CD14-positive monocyte (primary cell): ENCODE results near the gene SLC25A28. TPM values are rescaled to one million over a fixed set of nuclear protein-coding genes. Genes with fewer than 3 reads are reported as not detected.

Experiments used
- DNase-seq, 3 donors: peaks; one replicate each; pipeline ENCODE4 v3.0.0-alpha.2; 2011 to 2022
- H2AFZ ChIP-seq: 2 replicates; pipeline ENCODE4 v1.6.0; 2012; ENCODE audit warnings: mild to moderate bottlenecking, low read depth, low read length, inconsistent platforms; ENCODE audit not compliant: insufficient read depth, poor library complexity, severe bottlenecking
- H3K27ac ChIP-seq, 2 donors: 1 replicate in 1 of 2; 2 replicates in 1 of 2; pipeline ENCODE4 v1.5.1; 2012 to 2013; ENCODE audit warnings: low read length in 2 of 2, control low read depth in 1 of 2, inconsistent platforms in 1 of 2, low read depth in 1 of 2, mild to moderate bottlenecking in 1 of 2
- H3K27me3 ChIP-seq, 2 donors: one replicate each; pipeline versions ENCODE4 v1.6.0 to v1.6.1; 2011 to 2013; ENCODE audit warnings: low read length in 2 of 2; ENCODE audit not compliant: control insufficient read depth in 2 of 2, insufficient read depth in 2 of 2
- H3K36me3 ChIP-seq, 2 donors: replicated peaks in 1 of 2; 1 replicate in 1 of 2; 2 replicates in 1 of 2; pipeline versions ENCODE4 v1.5.1 to v1.6.1; 2012 to 2013; ENCODE audit warnings: low read length in 2 of 2, control low read depth in 1 of 2, inconsistent platforms in 1 of 2, mild to moderate bottlenecking in 1 of 2; ENCODE audit not compliant: insufficient read depth in 2 of 2, control insufficient read depth in 1 of 2
- H3K4me1 ChIP-seq, 2 donors: 1 replicate in 1 of 2; 2 replicates in 1 of 2; pipeline versions ENCODE4 v1.5.1 to v1.6.1; 2012 to 2013; ENCODE audit warnings: low read length in 2 of 2, control low read depth in 1 of 2, inconsistent platforms in 1 of 2, mild to moderate bottlenecking in 1 of 2, moderate library complexity in 1 of 2; ENCODE audit not compliant: insufficient read depth in 2 of 2, control insufficient read depth in 1 of 2
- H3K4me2 ChIP-seq: replicated peaks from 2 replicates; pipeline ENCODE3; 2012; ENCODE audit warnings: low read length, moderate library complexity, mild to moderate bottlenecking; ENCODE audit not compliant: poor library complexity, severe bottlenecking; ENCODE audit errors: extremely low read depth
- H3K4me3 ChIP-seq, 3 experiments: fragments of 200-600 bp in 1 of 3; sonication (generic) in 1 of 3; replicated peaks in 1 of 3; 1 replicate in 2 of 3; 2 replicates in 1 of 3; pipeline ENCODE4 v1.5.1; 2011 to 2013; ENCODE audit warnings: low read length in 3 of 3, mild to moderate bottlenecking in 3 of 3, control low read depth in 2 of 3, low read depth in 2 of 3, inconsistent platforms in 1 of 3, moderate library complexity in 1 of 3
- H3K79me2 ChIP-seq: 2 replicates; pipeline ENCODE4 v1.6.0; 2012; ENCODE audit warnings: mild to moderate bottlenecking, control low read depth, inconsistent platforms, low read length, moderate library complexity; ENCODE audit not compliant: insufficient read depth
- H3K9ac ChIP-seq: 2 replicates; pipeline ENCODE4 v1.6.0; 2017; ENCODE audit warnings: low read length, mild to moderate bottlenecking; ENCODE audit not compliant: insufficient read depth, poor library complexity, severe bottlenecking
- H3K9me3 ChIP-seq, 2 donors: replicated peaks in 1 of 2; 1 replicate in 1 of 2; 2 replicates in 1 of 2; pipeline versions ENCODE4 v1.5.1 to v1.6.1; 2012 to 2013; ENCODE audit warnings: low read length in 2 of 2, control low read depth in 1 of 2; ENCODE audit not compliant: control insufficient read depth in 1 of 2, insufficient read depth in 1 of 2
- H4K20me1 ChIP-seq: 2 replicates; pipeline ENCODE4 v1.6.0; 2012; ENCODE audit warnings: mild to moderate bottlenecking, low read length, control low read depth, moderate library complexity; ENCODE audit not compliant: insufficient read depth
- H3K27ac Mint-ChIP-seq, 7 donors: one replicate each; pipeline ENCODE4 v1.8.0; 2020; ENCODE audit warnings: mild to moderate bottlenecking in 7 of 7, mixed read lengths in 7 of 7, moderate library complexity in 6 of 7, inconsistent platforms in 2 of 7
- H3K27me3 Mint-ChIP-seq, 3 donors: one replicate each; pipeline ENCODE4 v1.8.0; 2021 to 2022; ENCODE audit warnings: low read depth in 3 of 3, mild to moderate bottlenecking in 3 of 3, mixed read lengths in 3 of 3, moderate library complexity in 3 of 3, inconsistent platforms in 1 of 3
- H3K36me3 Mint-ChIP-seq, 2 donors: one replicate each; pipeline ENCODE4 v1.8.0; 2020; ENCODE audit warnings: mixed read lengths in 2 of 2, inconsistent platforms in 1 of 2, mild to moderate bottlenecking in 1 of 2
- H3K4me1 Mint-ChIP-seq: one replicate; pipeline ENCODE4 v1.8.0; 2020; ENCODE audit warnings: mild to moderate bottlenecking, mixed read lengths
- H3K4me3 Mint-ChIP-seq, 2 donors: one replicate each; pipeline ENCODE4 v1.8.0; 2020; ENCODE audit warnings: mild to moderate bottlenecking in 2 of 2, mixed read lengths in 2 of 2, moderate library complexity in 1 of 2
- H3K9me3 Mint-ChIP-seq, 7 donors: one replicate each; pipeline ENCODE4 v1.8.0; 2020 to 2022; ENCODE audit warnings: mixed read lengths in 7 of 7, mild to moderate bottlenecking in 6 of 7, moderate library complexity in 6 of 7, inconsistent platforms in 2 of 7
- WGBS: methylation state at CpG from one replicate; pipeline ENCODE4 v1.1.5; 2013; ENCODE audit warnings: missing lambda C conversion rate; ENCODE audit not compliant: insufficient coverage; 5-methylcytosine and 5-hydroxymethylcytosine counted together
- intact Hi-C, 2 donors: fragments of 100-400 bp; cut with micrococcal nuclease; formaldehyde crosslinking; loops; one replicate each; pipeline versions ENCODE4 v1.15.0 to v1.15.1; 2023
- polyA plus RNA-seq, 3 donors: library from polyadenylated mRNA; depleted of rRNA in 1 of 3; unstranded in 2 of 3; stranded (reverse) in 1 of 3; fragments of 300-500 nt in 2 of 3; fragments of >200 nt in 1 of 3; fragmentation: Illumina TruSeq in 2 of 3; gene quantifications; 1 replicate in 2 of 3; 2 replicates in 1 of 3; pipeline ENCODE4 v1.2.3, GENCODE V29; 2012 to 2021
- TF ChIP-seq, protein P1 (sequence below): fragments of 200-600 bp; IDR thresholded peaks from one replicate; pipeline ENCODE4 v1.8.0; 2022; ENCODE audit warnings: antibody characterized with exemption, mild to moderate bottlenecking

Gene SLC25A28
- polyA plus RNA-seq, 3 donors = 15.4 to 147 (median 15.5) TPM

DNA sequence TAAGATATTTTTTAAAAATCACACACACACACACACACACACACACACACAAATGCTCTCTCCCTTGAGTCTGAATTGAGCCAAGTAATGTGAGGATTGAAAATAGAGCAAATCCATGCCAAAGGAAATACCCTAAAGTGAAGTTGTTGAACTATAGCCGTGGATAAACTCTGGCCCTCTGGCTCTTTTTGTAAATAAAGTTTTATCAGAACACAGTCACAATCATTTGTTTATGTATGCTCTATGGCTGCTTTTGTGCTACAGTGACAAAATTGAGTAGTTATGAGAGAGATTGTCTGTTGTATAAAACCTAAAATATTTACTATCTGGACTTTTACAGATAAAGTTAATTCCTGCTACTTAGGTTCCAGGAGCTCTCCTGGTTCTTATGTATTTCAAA lies 48.4 kb downstream of the SLC25A28 start:
- Mint-ChIP-seq H3K27ac (no peak overlapping the region), H3K27me3 (peaks cover 3 to 13% (median 4%) of the 10 kb centered on the region in 3 donors), H3K9me3 (no peaks in the 10 kb centered on the region), H3K4me3 (no peak overlapping the region), H3K4me1 (no peaks in the 10 kb centered on the region), H3K36me3 (no peaks in the 10 kb centered on the region)
- Histone ChIP-seq H3K79me2 (no peaks in the 10 kb centered on the region), H3K27ac (no peak overlapping the region), H3K4me1 (no peaks in the 10 kb centered on the region), H4K20me1 (no peaks in the 10 kb centered on the region), H3K9me3 (no peaks in the 10 kb centered on the region), H3K4me3 (no peak overlapping the region), H2AFZ (no peak overlapping the region), H3K36me3 (no peaks in the 10 kb centered on the region), H3K4me2 (no peak overlapping the region), H3K27me3 (no peaks in the 10 kb centered on the region), H3K9ac (no peak overlapping the region)
- no CpG with 5 or more reads among the region's 1 CpG for WGBS
- TF ChIP-seq, protein P1, sequence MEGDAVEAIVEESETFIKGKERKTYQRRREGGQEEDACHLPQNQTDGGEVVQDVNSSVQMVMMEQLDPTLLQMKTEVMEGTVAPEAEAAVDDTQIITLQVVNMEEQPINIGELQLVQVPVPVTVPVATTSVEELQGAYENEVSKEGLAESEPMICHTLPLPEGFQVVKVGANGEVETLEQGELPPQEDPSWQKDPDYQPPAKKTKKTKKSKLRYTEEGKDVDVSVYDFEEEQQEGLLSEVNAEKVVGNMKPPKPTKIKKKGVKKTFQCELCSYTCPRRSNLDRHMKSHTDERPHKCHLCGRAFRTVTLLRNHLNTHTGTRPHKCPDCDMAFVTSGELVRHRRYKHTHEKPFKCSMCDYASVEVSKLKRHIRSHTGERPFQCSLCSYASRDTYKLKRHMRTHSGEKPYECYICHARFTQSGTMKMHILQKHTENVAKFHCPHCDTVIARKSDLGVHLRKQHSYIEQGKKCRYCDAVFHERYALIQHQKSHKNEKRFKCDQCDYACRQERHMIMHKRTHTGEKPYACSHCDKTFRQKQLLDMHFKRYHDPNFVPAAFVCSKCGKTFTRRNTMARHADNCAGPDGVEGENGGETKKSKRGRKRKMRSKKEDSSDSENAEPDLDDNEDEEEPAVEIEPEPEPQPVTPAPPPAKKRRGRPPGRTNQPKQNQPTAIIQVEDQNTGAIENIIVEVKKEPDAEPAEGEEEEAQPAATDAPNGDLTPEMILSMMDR = no peak
- no peak for DNase-seq
- intact Hi-C loops = no loop called here

DNA sequence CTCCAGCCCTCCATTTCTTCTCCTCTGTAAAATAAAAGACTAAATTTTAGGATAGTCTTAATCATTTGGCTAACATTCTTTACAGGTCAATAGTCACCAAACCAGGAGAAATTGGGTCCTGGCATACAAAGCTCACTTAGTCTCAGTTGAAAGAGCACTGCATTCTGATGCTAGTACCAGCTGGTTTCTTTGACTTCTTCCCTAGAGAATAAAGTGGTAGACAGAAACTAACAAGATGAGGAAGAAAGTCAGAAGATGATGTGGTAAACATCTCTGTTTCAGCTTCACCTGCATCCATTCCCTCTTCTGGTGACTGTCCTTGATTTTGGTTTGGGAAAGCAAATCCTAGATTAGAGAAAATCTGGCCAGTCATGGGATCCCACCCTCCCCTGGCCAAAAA lies 50.3 kb downstream of the SLC25A28 start:
- Histone ChIP-seq H4K20me1 (no peaks in the 10 kb centered on the region), H3K79me2 (no peaks in the 10 kb centered on the region), H3K9ac (no peak overlapping the region), H3K4me2 (no peak overlapping the region), H3K27me3 (no peaks in the 10 kb centered on the region), H3K36me3 (no peaks in the 10 kb centered on the region), H3K9me3 (no peaks in the 10 kb centered on the region), H3K4me3 (no peak overlapping the region), H2AFZ (no peak overlapping the region), H3K4me1 (no peaks in the 10 kb centered on the region), H3K27ac (no peak overlapping the region)
- no peak overlapping the region for H3K27ac Mint-ChIP-seq
- intact Hi-C loops = no loop called here
- H3K36me3 Mint-ChIP-seq = no peaks in the 10 kb centered on the region
- no peak overlapping the region for H3K4me3 Mint-ChIP-seq
- TF ChIP-seq, protein P1 = no peak
- no peaks in the 10 kb centered on the region for H3K4me1 Mint-ChIP-seq
- no peaks in the 10 kb centered on the region for H3K9me3 Mint-ChIP-seq
- no peak for DNase-seq
- peaks cover 3 to 15% (median 5%) of the 10 kb centered on the region in 3 donors for H3K27me3 Mint-ChIP-seq
